Subcutaneous abdominal adipose tissue (tissue), 5 donors: Measurements from ENCODE around the gene MARCHF3.
"Not testable (repeated sequence)": the region's sequence is repeated elsewhere in the genome, so short reads cannot be mapped to it uniquely, and the experiment has no call there.

Experiments
- H3K27ac ChIP-seq: one replicate; pipeline ENCODE4 v1.7.0; 2013; ENCODE audit warnings: low read depth, mild to moderate bottlenecking, inconsistent platforms, low read length, moderate library complexity
- H3K27me3 ChIP-seq, 5 donors: one replicate each; pipeline ENCODE4 v1.7.0; 2013; ENCODE audit warnings: low read length in 5 of 5, inconsistent platforms in 1 of 5; ENCODE audit not compliant: control insufficient read depth in 5 of 5, insufficient read depth in 4 of 5
- H3K36me3 ChIP-seq, 5 donors: one replicate each; pipeline ENCODE4 v1.7.0; 2013; ENCODE audit warnings: low read length in 5 of 5; ENCODE audit not compliant: control insufficient read depth in 5 of 5, insufficient read depth in 5 of 5
- H3K4me1 ChIP-seq, 5 donors: one replicate each; pipeline ENCODE4 v1.7.0; 2013; ENCODE audit warnings: low read length in 5 of 5, mild to moderate bottlenecking in 3 of 5, moderate library complexity in 1 of 5; ENCODE audit not compliant: control insufficient read depth in 5 of 5, insufficient read depth in 5 of 5
- H3K4me3 ChIP-seq, 5 donors: one replicate each; pipeline ENCODE4 v1.7.0; 2013; ENCODE audit warnings: low read length in 5 of 5, low read depth in 1 of 5
- H3K9ac ChIP-seq, 5 donors: one replicate each; pipeline ENCODE4 v1.7.0; 2013; ENCODE audit warnings: low read length in 5 of 5, mild to moderate bottlenecking in 4 of 5, moderate library complexity in 3 of 5
- H3K9me3 ChIP-seq, 5 donors: one replicate each; pipeline ENCODE4 v1.7.0; 2013; ENCODE audit warnings: low read length in 5 of 5; ENCODE audit not compliant: control insufficient read depth in 5 of 5
- donor health status: healthy.
- donor health status: healthy.
- donor health status: healthy.
- donor health status: healthy.
- donor health status: healthy.

The MARCHF3 gene

DNA sequence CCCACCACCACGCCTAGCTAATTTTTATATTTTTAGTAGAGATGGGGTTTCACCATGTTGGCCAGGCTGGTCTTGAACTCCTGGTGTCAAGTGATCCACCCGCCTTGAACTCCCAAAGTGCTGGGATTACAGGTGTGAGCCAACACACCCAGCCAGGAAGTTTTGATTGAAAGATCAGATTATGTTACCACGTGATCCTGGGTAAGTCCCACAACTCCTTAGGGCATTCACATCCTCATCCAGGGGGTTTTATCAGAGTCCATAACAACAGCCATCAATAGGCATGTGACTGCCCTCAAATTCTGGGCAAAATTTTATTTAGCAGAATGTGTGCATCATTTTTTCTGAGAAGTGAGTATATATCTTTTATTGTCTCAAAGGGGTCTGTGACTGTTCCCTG, 25.1 kb downstream of the MARCHF3 start:
- not testable (repeated sequence) for H3K36me3 ChIP-seq, H3K9ac ChIP-seq, H3K27me3 ChIP-seq, H3K4me3 ChIP-seq, H3K27ac ChIP-seq, H3K9me3 ChIP-seq
- peaks cover 0 to 19% (median 11%) of the 10 kb centered on the region in 5 donors for H3K4me1 ChIP-seq

DNA sequence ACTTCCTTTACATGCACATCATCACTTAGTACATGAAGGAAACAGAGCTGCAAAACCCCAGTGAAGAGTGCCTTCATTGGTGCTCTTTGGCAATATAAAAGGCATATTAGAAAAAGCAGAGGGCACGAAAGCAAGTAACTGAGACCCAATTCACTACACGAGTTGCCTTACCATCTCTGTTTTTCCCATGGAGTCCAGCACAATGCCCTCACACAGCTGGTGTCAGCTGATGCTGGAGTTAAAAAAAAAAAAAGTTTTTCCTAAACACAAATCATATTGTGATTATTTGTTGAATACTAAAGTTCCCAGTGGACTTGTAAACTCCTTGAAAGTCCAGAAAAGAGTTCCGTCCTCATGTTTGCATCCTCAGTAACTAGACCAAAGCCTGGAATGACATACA, 25.6 kb downstream of the MARCHF3 start:
- Histone ChIP-seq H3K4me1 (peaks cover 0 to 15% (median 7%) of the 10 kb centered on the region in 5 donors), H3K27me3 (no peaks in the 10 kb centered on the region), H3K9me3 (no peaks in the 10 kb centered on the region), H3K4me3 (no peak overlapping the region), H3K36me3 (no peaks in the 10 kb centered on the region), H3K9ac (no peak overlapping the region), H3K27ac (no peak overlapping the region)

DNA sequence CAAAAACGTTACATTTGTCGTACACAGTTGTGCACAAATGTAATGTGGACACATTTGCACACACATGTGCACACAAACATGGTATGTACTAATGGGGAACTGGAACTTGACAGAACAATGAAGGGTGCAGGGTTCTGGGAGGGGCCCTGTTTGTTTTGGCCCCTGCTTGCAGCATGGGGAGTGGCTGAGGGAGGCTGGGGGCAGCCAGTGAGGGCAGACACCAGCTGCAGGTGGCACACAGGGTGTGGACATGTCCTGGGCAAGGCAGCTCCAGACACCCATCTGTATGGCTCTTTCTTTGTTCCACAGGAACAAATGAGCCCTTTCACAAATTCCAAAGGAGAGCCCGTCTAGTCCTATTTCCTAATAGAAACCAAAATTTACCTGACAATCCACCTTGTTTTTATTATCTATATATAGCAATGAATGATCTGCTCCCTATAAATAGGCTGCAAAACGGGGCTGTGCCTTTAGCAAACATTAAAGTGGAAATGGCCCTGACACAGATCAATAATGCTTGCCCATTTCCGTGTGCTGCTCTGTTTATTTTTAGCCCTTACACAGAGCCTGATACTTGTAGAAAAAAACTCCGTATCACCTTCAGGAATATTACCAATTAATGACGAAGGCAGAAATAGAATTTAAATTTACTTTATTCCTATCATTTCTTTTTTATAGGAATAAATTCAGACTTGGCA, 26.4 kb downstream of the MARCHF3 start:
- no peak overlapping the region for H3K4me3 ChIP-seq

DNA sequence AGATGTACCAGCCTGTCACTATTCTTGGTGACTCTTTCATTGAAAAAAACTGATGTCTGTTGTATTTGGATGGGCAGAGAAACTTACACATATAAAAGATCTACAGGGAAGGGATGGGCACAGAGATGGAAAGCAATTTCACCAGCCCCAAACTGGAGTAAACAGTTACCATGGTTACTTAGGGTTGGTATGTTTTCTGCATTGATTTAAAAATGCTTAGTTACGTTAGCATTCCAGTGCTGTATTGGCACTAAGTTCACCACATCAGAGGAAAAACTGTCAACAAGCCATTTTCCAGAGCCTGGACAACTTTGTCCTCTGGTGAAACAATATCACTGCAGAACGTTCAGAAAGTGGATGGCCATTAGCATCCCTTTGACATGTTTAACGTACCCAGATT, 28.0 kb downstream of the MARCHF3 start:
- Histone ChIP-seq H3K27me3 (no peaks in the 10 kb centered on the region), H3K36me3 (no peaks in the 10 kb centered on the region), H3K4me3 (no peak overlapping the region), H3K27ac (peak overlapping the region; percentile 19), H3K9me3 (no peaks in the 10 kb centered on the region), H3K9ac (no peak overlapping the region), H3K4me1 (peaks cover 3 to 32% (median 20%) of the 10 kb centered on the region in 5 donors)

More for the DNA sequence above, 26.4 kb downstream of the MARCHF3 start:
- Histone ChIP-seq H3K27me3 (no peaks in the 10 kb centered on the region), H3K9me3 (no peaks in the 10 kb centered on the region), H3K9ac (no peak overlapping the region), H3K36me3 (no peaks in the 10 kb centered on the region), H3K4me1 (peaks cover 0 to 20% (median 8%) of the 10 kb centered on the region in 5 donors), H3K27ac (no peak overlapping the region)

- no peak overlapping the region for H3K4me3 ChIP-seq
- H3K27me3 ChIP-seq, result no peaks in the 10 kb centered on the region
- H3K4me1 ChIP-seq, result peaks cover 3 to 32% (median 20%) of the 10 kb centered on the region in 5 donors
- H3K27ac ChIP-seq, result peak overlapping the region; percentile 31
- H3K9me3 ChIP-seq, result no peaks in the 10 kb centered on the region
- H3K36me3 ChIP-seq, result no peaks in the 10 kb centered on the region
- H3K9ac ChIP-seq, result no peak overlapping the region
Observed at GRCh38 chr5:127001621-127002296, 28.6 kb downstream of the MARCHF3 start.

DNA sequence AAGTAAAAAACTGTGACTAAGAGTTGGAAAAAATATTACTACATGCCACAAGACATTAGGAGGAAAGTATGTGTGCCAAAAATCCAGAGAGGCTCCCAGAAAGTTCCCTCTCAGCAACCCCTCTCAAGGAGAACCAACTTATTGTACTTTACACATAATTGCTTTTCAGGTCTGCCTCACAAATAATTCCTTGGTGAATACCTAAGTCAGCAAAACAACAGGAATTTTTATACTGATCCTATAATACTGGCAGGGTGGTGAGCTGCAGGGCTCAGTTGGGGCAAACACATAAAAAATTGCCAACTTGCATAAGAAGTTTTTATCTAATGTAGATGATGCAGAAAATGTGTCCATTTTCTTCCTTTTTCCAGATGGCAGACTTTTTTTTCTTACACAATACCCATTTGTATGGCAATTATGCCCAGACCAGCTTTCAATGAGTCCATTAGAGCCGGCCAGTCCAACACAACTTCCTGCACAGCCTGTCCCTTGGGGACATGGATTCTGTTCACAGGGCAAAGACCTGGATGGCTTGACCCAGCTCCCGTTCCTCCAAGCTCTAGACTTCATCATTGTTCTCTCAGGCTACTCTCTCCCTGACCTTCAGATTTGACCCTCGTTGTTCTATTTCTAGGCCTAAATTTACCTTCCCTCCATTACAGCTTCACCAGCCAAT, 31.3 kb downstream of the MARCHF3 start:
- Histone ChIP-seq H3K27me3 (no peaks in the 10 kb centered on the region), H3K9ac (no peak overlapping the region), H3K27ac (peak overlapping the region; percentile 59), H3K9me3 (no peaks in the 10 kb centered on the region), H3K36me3 (no peaks in the 10 kb centered on the region), H3K4me3 (no peak overlapping the region), H3K4me1 (peaks cover 3 to 38% (median 20%) of the 10 kb centered on the region in 5 donors)

DNA sequence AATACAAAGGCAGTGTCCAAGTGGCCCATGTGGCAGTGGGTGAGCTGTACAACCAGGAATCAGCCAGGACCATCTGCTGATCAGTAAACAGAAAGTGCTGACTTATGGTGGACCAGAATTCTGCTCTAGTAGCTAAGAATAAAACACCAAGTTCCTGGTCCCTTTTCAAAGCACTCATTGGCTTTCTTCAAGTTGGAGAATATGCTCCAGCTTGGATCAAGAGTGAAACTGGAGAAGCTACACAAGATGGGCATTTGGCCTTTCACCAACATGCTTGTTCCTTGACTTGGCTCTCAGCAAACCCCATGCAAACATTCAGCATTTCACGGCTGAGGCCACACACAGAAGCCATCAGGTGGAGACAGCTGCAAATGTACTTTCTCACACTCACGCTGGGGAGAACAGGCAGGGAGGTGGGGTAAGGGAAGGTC, 32.1 kb downstream of the MARCHF3 start:
- peak overlapping the region in 1 of 5 donors; percentile 21 for H3K9ac ChIP-seq
- H3K27ac ChIP-seq, result peak overlapping the region; percentile 59

GRCh38 chr5:126995689-126996088, 34.7 kb downstream of the MARCHF3 start:
- no peak overlapping the region for H3K9ac ChIP-seq
- H3K4me3 ChIP-seq, result no peak overlapping the region
- no peak overlapping the region for H3K27ac ChIP-seq
- H3K36me3 ChIP-seq, result no peaks in the 10 kb centered on the region
- H3K27me3 ChIP-seq, result no peaks in the 10 kb centered on the region
- H3K4me1 ChIP-seq, result peaks cover 3 to 24% (median 13%) of the 10 kb centered on the region in 5 donors
- H3K9me3 ChIP-seq, result no peaks in the 10 kb centered on the region

More for the DNA sequence above, 32.1 kb downstream of the MARCHF3 start:
- H3K27me3 ChIP-seq, result no peaks in the 10 kb centered on the region
- H3K4me3 ChIP-seq, result peak overlapping the region in 1 of 5 donors; percentile 17
- peaks cover 3 to 38% (median 20%) of the 10 kb centered on the region in 5 donors for H3K4me1 ChIP-seq
- no peaks in the 10 kb centered on the region for H3K36me3 ChIP-seq
- H3K9me3 ChIP-seq, result no peaks in the 10 kb centered on the region

DNA sequence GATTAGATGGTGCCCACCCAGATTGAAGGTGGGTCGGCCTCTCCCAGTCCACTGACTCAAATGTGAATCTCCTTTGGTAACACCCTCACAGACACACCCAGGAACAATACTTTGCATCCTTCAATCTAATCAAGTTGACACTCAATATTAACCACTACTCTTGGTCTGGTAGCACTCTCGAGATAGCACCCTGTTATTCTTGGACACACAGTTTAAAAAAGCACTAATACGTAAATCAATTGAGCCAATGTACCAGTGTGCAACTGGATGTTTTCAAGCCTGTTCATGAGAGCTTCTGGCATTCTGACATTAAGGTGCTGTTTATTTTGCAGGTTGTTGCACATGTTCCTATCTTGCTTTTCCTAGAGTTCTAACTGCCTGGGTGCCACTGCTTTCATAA, 35.3 kb downstream of the MARCHF3 start:
- H3K27me3 ChIP-seq, result no peaks in the 10 kb centered on the region
- H3K9me3 ChIP-seq, result no peaks in the 10 kb centered on the region

DNA sequence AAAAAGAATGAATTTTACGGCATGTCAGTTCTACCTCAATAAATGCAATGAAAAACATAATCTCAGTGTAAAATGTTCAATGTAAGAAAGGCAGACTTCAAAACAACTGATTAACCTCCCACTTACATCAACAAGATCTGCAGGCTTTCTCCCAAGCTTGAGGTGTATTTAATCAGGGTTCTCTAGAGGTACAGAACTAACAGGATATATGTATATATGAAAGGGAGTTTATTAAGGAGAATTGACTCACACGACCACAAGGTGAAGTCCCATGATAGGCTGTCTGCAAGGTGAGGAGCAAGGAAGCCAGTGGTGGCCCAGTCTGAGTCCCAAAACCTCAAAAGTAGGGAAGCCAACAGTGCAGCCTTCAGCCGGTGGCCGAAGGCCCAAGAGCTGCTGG, 35.9 kb downstream of the MARCHF3 start:
- H3K36me3 ChIP-seq, result no peaks in the 10 kb centered on the region
- H3K4me1 ChIP-seq, result peaks cover 3 to 25% (median 13%) of the 10 kb centered on the region in 5 donors
- H3K9ac ChIP-seq, result no peak overlapping the region
- H3K27ac ChIP-seq, result no peak overlapping the region
- no peaks in the 10 kb centered on the region for H3K9me3 ChIP-seq
- H3K4me3 ChIP-seq, result no peak overlapping the region
- no peaks in the 10 kb centered on the region for H3K27me3 ChIP-seq

More for the DNA sequence above, 35.3 kb downstream of the MARCHF3 start:
- no peak overlapping the region for H3K27ac ChIP-seq
- no peak overlapping the region for H3K9ac ChIP-seq
- peaks cover 3 to 24% (median 13%) of the 10 kb centered on the region in 5 donors for H3K4me1 ChIP-seq
- H3K36me3 ChIP-seq, result no peaks in the 10 kb centered on the region
- H3K4me3 ChIP-seq, result no peak overlapping the region
